Progenitor cell of endocrine pancreas (in vitro differentiated cells): ENCODE results near the gene CYP27B1. TPM values are rescaled to one million over a fixed set of nuclear protein-coding genes. Genes with fewer than 3 reads are reported as not detected.

Experiments
- DNase-seq: peaks from one replicate; pipeline ENCODE4 v3.0.0; 2021; ENCODE audit warnings: low spot score; ENCODE audit not compliant: unreplicated experiment
- H3K27ac Mint-ChIP-seq: 2 replicates; pipeline ENCODE4 v1.8.0; 2021; ENCODE audit warnings: mild to moderate bottlenecking, moderate library complexity, mixed read lengths
- H3K27me3 Mint-ChIP-seq: 2 replicates; pipeline ENCODE4 v1.8.0; 2021; ENCODE audit warnings: mixed read lengths
- H3K36me3 Mint-ChIP-seq: 2 replicates; pipeline ENCODE4 v1.8.0; 2022; ENCODE audit warnings: mixed read lengths; ENCODE audit not compliant: insufficient read depth
- H3K4me1 Mint-ChIP-seq: 2 replicates; pipeline ENCODE4 v1.8.0; 2021; ENCODE audit warnings: low read depth, mixed read lengths
- H3K4me3 Mint-ChIP-seq: 2 replicates; pipeline ENCODE4 v1.8.0; 2021; ENCODE audit warnings: low read depth, mild to moderate bottlenecking, moderate library complexity, mixed read lengths
- H3K9me3 Mint-ChIP-seq: 2 replicates; pipeline ENCODE4 v1.8.0; 2021; ENCODE audit warnings: low read depth, mixed read lengths
- CTCF ChIP-seq: fragments of 200-600 bp; sonication (generic); IDR thresholded peaks from one replicate; pipeline ENCODE4 v1.5.0; 2021; ENCODE audit warnings: antibody characterized with exemption, mild to moderate bottlenecking; ENCODE audit not compliant: unreplicated experiment
- total RNA-seq: library from RNA; stranded (reverse); gene quantifications from 2 replicates; pipeline ENCODE4 v1.2.1, GENCODE V29; 2021

CYP27B1 gene
- total RNA-seq, 1 donor from 2014 or later, result 2.0 TPM

GRCh38 chr12:57743769-57744168 is 23.1 kb downstream of the CYP27B1 start:
- Mint-ChIP-seq H3K9me3 (no peaks in the 10 kb centered on the region), H3K27ac (no peak overlapping the region), H3K4me3 (peak overlapping the region; percentile 93), H3K4me1 (peaks cover 9% of the 10 kb centered on the region), H3K27me3 (peaks cover 48% of the 10 kb centered on the region), H3K36me3 (peaks cover 8% of the 10 kb centered on the region)
- no peak for DNase-seq
- no peak for TF ChIP-seq CTCF

GRCh38 chr12:57741844-57742738 is 24.8 kb downstream of the CYP27B1 start:
- H3K4me1 Mint-ChIP-seq, result peaks cover 9% of the 10 kb centered on the region
- H3K36me3 Mint-ChIP-seq, result peaks cover under 1% of the 10 kb centered on the region
- peaks cover 49% of the 10 kb centered on the region for H3K27me3 Mint-ChIP-seq
- TF ChIP-seq CTCF, result no peak
- no peaks in the 10 kb centered on the region for H3K9me3 Mint-ChIP-seq
- H3K4me3 Mint-ChIP-seq, result no peak overlapping the region
- DNase-seq, result no peak
- H3K27ac Mint-ChIP-seq, result no peak overlapping the region

- Mint-ChIP-seq H3K9me3 (no peaks in the 10 kb centered on the region), H3K36me3 (no peaks in the 10 kb centered on the region), H3K4me3 (no peak overlapping the region), H3K27me3 (peaks cover 56% of the 10 kb centered on the region), H3K27ac (no peak overlapping the region), H3K4me1 (peaks cover 14% of the 10 kb centered on the region)
- DNase-seq, result no peak
- TF ChIP-seq CTCF, result no peak
Measured at GRCh38 chr12:57741413-57741789, 25.5 kb downstream of the CYP27B1 start.

GRCh38 chr12:57740656-57741412 is 26.0 kb downstream of the CYP27B1 start:
- TF ChIP-seq CTCF, result no peak
- Mint-ChIP-seq H3K4me3 (no peak overlapping the region), H3K27me3 (peaks cover 60% of the 10 kb centered on the region), H3K36me3 (no peaks in the 10 kb centered on the region), H3K27ac (no peak overlapping the region), H3K4me1 (peaks cover 16% of the 10 kb centered on the region), H3K9me3 (no peaks in the 10 kb centered on the region)
- DNase-seq, result no peak

- H3K27ac Mint-ChIP-seq, result no peak overlapping the region
- DNase-seq, result no peak
- peaks cover 68% of the 10 kb centered on the region for H3K27me3 Mint-ChIP-seq
- H3K4me1 Mint-ChIP-seq, result peaks cover 15% of the 10 kb centered on the region
- no peak for TF ChIP-seq CTCF
- H3K36me3 Mint-ChIP-seq, result no peaks in the 10 kb centered on the region
- H3K4me3 Mint-ChIP-seq, result no peak overlapping the region
- no peaks in the 10 kb centered on the region for H3K9me3 Mint-ChIP-seq
Measured at GRCh38 chr12:57739914-57740538, 26.9 kb downstream of the CYP27B1 start.
